GM23338 (cell line): Measurements from ENCODE around the gene PPFIA2. TPM values are rescaled to one million over a fixed set of nuclear protein-coding genes. Genes with fewer than 3 reads are reported as not detected.

Experiments used
- ATAC-seq: fragments of 200-7000 bp; cut with Tn5 transposase; 3 replicates; pipeline ENCODE4 v1.9.1; 2020
- DNase-seq: peaks from one replicate; pipeline ENCODE4 v3.0.0-alpha.2; 2015; ENCODE audit warnings: low spot score
- H2AFZ ChIP-seq: fragments of 200-600 bp; sonication (generic); 2 replicates; pipeline ENCODE4 v1.8.0; 2016; ENCODE audit warnings: antibody characterized with exemption, mild to moderate bottlenecking, moderate library complexity
- H3F3A ChIP-seq: fragments of 200-600 bp; sonication (generic); replicated peaks from 2 replicates; pipeline ENCODE4 v1.8.0; 2017; ENCODE audit warnings: antibody characterized with exemption, mixed run types, low read depth
- H3K27ac ChIP-seq: fragments of 200-600 bp; sonication (generic); 2 replicates; pipeline ENCODE4 v1.6.1; 2016; ENCODE audit warnings: low read depth
- H3K27me3 ChIP-seq: fragments of 200-600 bp; sonication (generic); 2 replicates; pipeline ENCODE4 v1.8.0; 2016; ENCODE audit warnings: mild to moderate bottlenecking, mixed run types, moderate library complexity; ENCODE audit not compliant: insufficient read depth
- H3K36me3 ChIP-seq: fragments of 200-600 bp; sonication (generic); 2 replicates; pipeline ENCODE4 v1.8.0; 2016; ENCODE audit warnings: mild to moderate bottlenecking; ENCODE audit not compliant: insufficient read depth
- H3K4me1 ChIP-seq: fragments of 200-600 bp; sonication (generic); 2 replicates; pipeline ENCODE4 v1.8.0; 2016; ENCODE audit warnings: mild to moderate bottlenecking, moderate library complexity; ENCODE audit not compliant: insufficient read depth
- H3K4me2 ChIP-seq: fragments of 200-600 bp; sonication (generic); 2 replicates; pipeline ENCODE4 v1.7.1; 2017; ENCODE audit warnings: mixed run types
- H3K4me3 ChIP-seq: fragments of 200-600 bp; sonication (generic); 2 replicates; pipeline ENCODE4 v1.6.1; 2016; ENCODE audit warnings: mixed run types
- H3K79me2 ChIP-seq: fragments of 200-600 bp; sonication (generic); replicated peaks from 2 replicates; pipeline ENCODE4 v1.8.0; 2017; ENCODE audit warnings: mild to moderate bottlenecking; ENCODE audit not compliant: insufficient read depth
- H3K9me2 ChIP-seq: fragments of 200-600 bp; sonication (generic); 2 replicates; pipeline ENCODE4 v1.8.0; 2017; ENCODE audit not compliant: insufficient read depth
- H4K20me1 ChIP-seq: fragments of 200-600 bp; sonication (generic); replicated peaks from 2 replicates; pipeline ENCODE4 v1.8.0; 2017; ENCODE audit warnings: mild to moderate bottlenecking; ENCODE audit not compliant: insufficient read depth
- H3K27ac Mint-ChIP-seq: 2 replicates; pipeline ENCODE4 v1.8.0; 2020; ENCODE audit warnings: inconsistent platforms, mild to moderate bottlenecking, moderate library complexity, mixed read lengths
- H3K27me3 Mint-ChIP-seq: 3 replicates; pipeline ENCODE4 v1.8.0; 2022; ENCODE audit warnings: low read depth, mild to moderate bottlenecking, moderate library complexity, mixed read lengths, inconsistent platforms; ENCODE audit not compliant: insufficient read depth, poor library complexity
- H3K36me3 Mint-ChIP-seq: 3 replicates; pipeline ENCODE4 v1.8.0; 2021; ENCODE audit warnings: low read depth, mild to moderate bottlenecking, inconsistent platforms, moderate library complexity, mixed read lengths
- H3K4me1 Mint-ChIP-seq: 3 replicates; pipeline ENCODE4 v1.8.0; 2020; ENCODE audit warnings: mild to moderate bottlenecking, inconsistent platforms, mixed read lengths
- H3K4me3 Mint-ChIP-seq: 3 replicates; pipeline ENCODE4 v1.8.0; 2021; ENCODE audit warnings: moderate library complexity, mild to moderate bottlenecking, inconsistent platforms, mixed read lengths
- H3K9me3 Mint-ChIP-seq: 3 replicates; pipeline ENCODE4 v1.8.0; 2020; ENCODE audit warnings: moderate library complexity, mild to moderate bottlenecking, inconsistent platforms, mixed read lengths
- EZH2 ChIP-seq: fragments of 200-600 bp; sonication (generic); IDR thresholded peaks from one replicate; pipeline ENCODE4 v1.8.0; 2017; ENCODE audit warnings: antibody characterized with exemption, mild to moderate bottlenecking, low read depth; ENCODE audit not compliant: unreplicated experiment
- EZH2phosphoT487 ChIP-seq: fragments of 200-600 bp; sonication (generic); IDR thresholded peaks from one replicate; pipeline ENCODE4 v1.8.1; 2018; ENCODE audit warnings: antibody characterized with exemption; ENCODE audit not compliant: unreplicated experiment
- JUNB ChIP-seq: IDR thresholded peaks from one replicate; pipeline ENCODE4 v1.6.1; 2016; ENCODE audit warnings: antibody characterized with exemption; ENCODE audit not compliant: unreplicated experiment
- POLR2AphosphoS5 ChIP-seq: IDR thresholded peaks from 2 replicates; pipeline ENCODE4 v1.6.1; 2016; ENCODE audit warnings: antibody characterized with exemption, low read depth
- ZNF114 ChIP-seq: fragments of 250-450 bp; sonication (Bioruptor Pico); IDR thresholded peaks from 2 replicates; pipeline ENCODE4 v1.5.0; 2020; ENCODE audit warnings: mild to moderate bottlenecking, moderate library complexity
- ZNF462 ChIP-seq: fragments of 250-450 bp; sonication (Bioruptor Pico); IDR thresholded peaks from 2 replicates; pipeline ENCODE4 v1.5.0; 2020; ENCODE audit warnings: mild to moderate bottlenecking, moderate library complexity
- polyA plus RNA-seq: library from polyadenylated mRNA; unstranded; fragments of >200 nt; fragmentation: Nextera tagmentation; extraction: Ambion mirVana; gene quantifications from 2 replicates; pipeline ENCODE4 v1.2.1, GENCODE V29; 2016
- total RNA-seq: library from RNA; depleted of rRNA; stranded (reverse); fragments of >200 nt; shearing (Covaris generic); gene quantifications from 2 replicates; pipeline ENCODE4 v1.2.3, GENCODE V29; 2014
- TF ChIP-seq, protein P1 (sequence below): IDR thresholded peaks from one replicate; pipeline ENCODE4 v1.6.1; 2018; ENCODE audit warnings: antibody characterized with exemption; ENCODE audit not compliant: unreplicated experiment
- TF ChIP-seq, protein P2 (sequence below), 2 experiments: fragments of 200-600 bp in 1 of 2; sonication (generic) in 1 of 2; conservative IDR thresholded peaks; 2 replicates each; pipeline versions ENCODE4 v1.5.1 to v1.6.1; 2016 to 2017; ENCODE audit warnings: antibody characterized with exemption in 2 of 2, low read depth in 2 of 2, mild to moderate bottlenecking in 2 of 2, moderate library complexity in 1 of 2

The PPFIA2 gene
- total and polyA plus RNA-seq, 2 experiments from 2014 or later = 5.4 to 7.2 TPM

- peak overlapping the region; percentile 6; the same call in 1 of the 2 replicates for H2AFZ ChIP-seq
- H3K4me3 Mint-ChIP-seq = no peak overlapping the region; the same call in 2 of the 3 replicates
- no peaks in the 10 kb centered on the region for H3F3A ChIP-seq
- no peaks in the 10 kb centered on the region for H3K27me3 ChIP-seq
- no peak overlapping the region for H3K4me3 ChIP-seq
- ATAC-seq (peak; percentile 45), DNase-seq (peak; percentile 42)
- peak overlapping the region; percentile 24 for H3K4me2 ChIP-seq
- peak overlapping the region; percentile 36; the same call in 1 of the 2 replicates for H3K27ac Mint-ChIP-seq
- no peaks in the 10 kb centered on the region for H3K36me3 ChIP-seq
- no peaks in the 10 kb centered on the region for H3K79me2 ChIP-seq
- no peaks in the 10 kb centered on the region for H4K20me1 ChIP-seq
- H3K4me1 ChIP-seq = peaks cover 24% of the 10 kb centered on the region; the same call in 1 of the 2 replicates
- H3K4me1 Mint-ChIP-seq = peaks cover 35% of the 10 kb centered on the region
- H3K9me2 ChIP-seq = no peaks in the 10 kb centered on the region
- no peaks in the 10 kb centered on the region for H3K36me3 Mint-ChIP-seq
- no peak for TF ChIP-seq JUNB
- no peak for TF ChIP-seq EZH2phosphoT487
- no peaks in the 10 kb centered on the region for H3K27me3 Mint-ChIP-seq
- H3K9me3 Mint-ChIP-seq = no peaks in the 10 kb centered on the region
- no peak overlapping the region for H3K27ac ChIP-seq
These were observed 39.1 kb upstream of the PPFIA2 start for GRCh38 chr12:81798294-81798693.

DNA sequence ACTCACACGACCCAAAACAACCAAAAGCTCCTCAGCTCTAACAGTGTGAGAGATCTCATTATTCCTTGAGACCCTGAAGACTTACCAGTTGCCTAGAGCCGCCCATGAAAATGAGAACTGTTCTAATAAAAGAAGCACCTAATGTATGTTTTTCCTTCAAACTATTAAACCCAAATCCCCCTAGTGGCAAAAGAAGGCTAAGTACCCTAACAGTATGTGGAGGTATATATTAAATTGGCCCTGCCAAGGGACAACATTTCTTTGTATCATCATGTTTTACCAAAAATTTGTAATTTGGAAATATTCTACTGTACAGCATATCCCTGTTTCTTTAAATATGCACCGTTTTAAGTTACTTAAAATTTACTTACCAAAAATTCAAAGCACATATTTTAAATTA, 38.0 kb upstream of the PPFIA2 start:
- Mint-ChIP-seq H3K36me3 (no peaks in the 10 kb centered on the region), H3K4me3 (no peak overlapping the region), H3K4me1 (peaks cover 39% of the 10 kb centered on the region), H3K27ac (no peak overlapping the region), H3K27me3 (no peaks in the 10 kb centered on the region), H3K9me3 (no peaks in the 10 kb centered on the region)
- Histone ChIP-seq H3K36me3 (no peaks in the 10 kb centered on the region), H3K4me2 (no peak overlapping the region), H4K20me1 (no peaks in the 10 kb centered on the region), H3F3A (no peaks in the 10 kb centered on the region), H2AFZ (no peak overlapping the region), H3K4me1 (peaks cover 24% of the 10 kb centered on the region; the same call in 1 of the 2 replicates), H3K9me2 (no peaks in the 10 kb centered on the region), H3K79me2 (no peaks in the 10 kb centered on the region), H3K4me3 (no peak overlapping the region), H3K27ac (no peak overlapping the region), H3K27me3 (no peaks in the 10 kb centered on the region)
- ATAC-seq (peak; percentile 58), DNase-seq (peak; percentile 71)
- TF ChIP-seq, protein P1, sequence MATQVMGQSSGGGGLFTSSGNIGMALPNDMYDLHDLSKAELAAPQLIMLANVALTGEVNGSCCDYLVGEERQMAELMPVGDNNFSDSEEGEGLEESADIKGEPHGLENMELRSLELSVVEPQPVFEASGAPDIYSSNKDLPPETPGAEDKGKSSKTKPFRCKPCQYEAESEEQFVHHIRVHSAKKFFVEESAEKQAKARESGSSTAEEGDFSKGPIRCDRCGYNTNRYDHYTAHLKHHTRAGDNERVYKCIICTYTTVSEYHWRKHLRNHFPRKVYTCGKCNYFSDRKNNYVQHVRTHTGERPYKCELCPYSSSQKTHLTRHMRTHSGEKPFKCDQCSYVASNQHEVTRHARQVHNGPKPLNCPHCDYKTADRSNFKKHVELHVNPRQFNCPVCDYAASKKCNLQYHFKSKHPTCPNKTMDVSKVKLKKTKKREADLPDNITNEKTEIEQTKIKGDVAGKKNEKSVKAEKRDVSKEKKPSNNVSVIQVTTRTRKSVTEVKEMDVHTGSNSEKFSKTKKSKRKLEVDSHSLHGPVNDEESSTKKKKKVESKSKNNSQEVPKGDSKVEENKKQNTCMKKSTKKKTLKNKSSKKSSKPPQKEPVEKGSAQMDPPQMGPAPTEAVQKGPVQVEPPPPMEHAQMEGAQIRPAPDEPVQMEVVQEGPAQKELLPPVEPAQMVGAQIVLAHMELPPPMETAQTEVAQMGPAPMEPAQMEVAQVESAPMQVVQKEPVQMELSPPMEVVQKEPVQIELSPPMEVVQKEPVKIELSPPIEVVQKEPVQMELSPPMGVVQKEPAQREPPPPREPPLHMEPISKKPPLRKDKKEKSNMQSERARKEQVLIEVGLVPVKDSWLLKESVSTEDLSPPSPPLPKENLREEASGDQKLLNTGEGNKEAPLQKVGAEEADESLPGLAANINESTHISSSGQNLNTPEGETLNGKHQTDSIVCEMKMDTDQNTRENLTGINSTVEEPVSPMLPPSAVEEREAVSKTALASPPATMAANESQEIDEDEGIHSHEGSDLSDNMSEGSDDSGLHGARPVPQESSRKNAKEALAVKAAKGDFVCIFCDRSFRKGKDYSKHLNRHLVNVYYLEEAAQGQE = no peak
- TF ChIP-seq POLR2AphosphoS5 = no peak
- no peak for TF ChIP-seq EZH2
- no peak for TF ChIP-seq ZNF462 (CRISPR knock-in tag)
- no peak for TF ChIP-seq ZNF114
- no peak for TF ChIP-seq JUNB
- TF ChIP-seq, protein P2, sequence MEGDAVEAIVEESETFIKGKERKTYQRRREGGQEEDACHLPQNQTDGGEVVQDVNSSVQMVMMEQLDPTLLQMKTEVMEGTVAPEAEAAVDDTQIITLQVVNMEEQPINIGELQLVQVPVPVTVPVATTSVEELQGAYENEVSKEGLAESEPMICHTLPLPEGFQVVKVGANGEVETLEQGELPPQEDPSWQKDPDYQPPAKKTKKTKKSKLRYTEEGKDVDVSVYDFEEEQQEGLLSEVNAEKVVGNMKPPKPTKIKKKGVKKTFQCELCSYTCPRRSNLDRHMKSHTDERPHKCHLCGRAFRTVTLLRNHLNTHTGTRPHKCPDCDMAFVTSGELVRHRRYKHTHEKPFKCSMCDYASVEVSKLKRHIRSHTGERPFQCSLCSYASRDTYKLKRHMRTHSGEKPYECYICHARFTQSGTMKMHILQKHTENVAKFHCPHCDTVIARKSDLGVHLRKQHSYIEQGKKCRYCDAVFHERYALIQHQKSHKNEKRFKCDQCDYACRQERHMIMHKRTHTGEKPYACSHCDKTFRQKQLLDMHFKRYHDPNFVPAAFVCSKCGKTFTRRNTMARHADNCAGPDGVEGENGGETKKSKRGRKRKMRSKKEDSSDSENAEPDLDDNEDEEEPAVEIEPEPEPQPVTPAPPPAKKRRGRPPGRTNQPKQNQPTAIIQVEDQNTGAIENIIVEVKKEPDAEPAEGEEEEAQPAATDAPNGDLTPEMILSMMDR (conservative IDR thresholded peaks at IDR 0.05; ENCODE audit: low read depth in 2 of 2) = peak in 1 of 2 experiments; percentile 70; a peak in 3 of 4 replicates
